ENCODE results near the gene SH3TC2.
"Not testable (repeated sequence)": the region's sequence is repeated elsewhere in the genome, so short reads cannot be mapped to it uniquely, and the experiment has no call there.

SH3TC2 gene

DNA sequence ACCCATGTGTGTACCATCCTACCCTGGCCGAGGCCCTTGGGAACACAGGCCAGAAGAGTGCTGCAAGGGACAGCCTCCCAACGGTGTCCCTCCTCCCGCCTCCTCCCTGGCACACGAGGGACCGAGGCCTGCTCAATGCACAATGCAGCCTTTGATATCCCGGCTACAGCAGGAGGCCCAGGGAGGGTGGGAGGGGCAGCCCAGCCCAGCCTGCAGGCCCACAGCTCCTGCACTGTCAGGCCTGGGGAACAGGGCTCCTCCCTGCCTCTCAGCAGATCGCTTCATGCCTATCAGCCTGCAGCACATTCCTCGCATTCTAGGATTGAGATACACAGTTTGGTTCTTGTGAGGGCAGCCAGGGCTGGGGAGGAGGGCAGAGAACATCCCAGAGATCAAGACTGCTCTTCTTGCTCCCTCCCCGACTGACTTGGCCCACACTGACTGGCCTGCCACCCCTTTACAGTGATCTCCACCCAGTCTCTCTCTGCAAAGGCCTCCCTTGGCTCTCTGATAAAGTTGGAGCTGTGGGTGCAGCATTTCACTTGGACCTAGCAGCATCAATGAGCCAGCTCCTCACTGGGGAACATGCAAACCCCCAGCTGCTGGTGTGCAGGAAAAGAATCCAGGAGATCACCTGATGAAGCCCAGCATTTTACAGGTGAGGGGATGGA is at the start of gene SH3TC2:
TSS of gene SH3TC2 (minus strand) at position 46 of the 671 bp plus-strand sequence. CDS start at position 6, 40 bp downstream.
- DNase-seq (ENCODE audit: low read depth), result no peak

GRCh38 chr5:149110406-149110805 is 47.5 kb upstream of the SH3TC2 start:
- DNase-seq (ENCODE audit: low read depth), result no peak

DNA sequence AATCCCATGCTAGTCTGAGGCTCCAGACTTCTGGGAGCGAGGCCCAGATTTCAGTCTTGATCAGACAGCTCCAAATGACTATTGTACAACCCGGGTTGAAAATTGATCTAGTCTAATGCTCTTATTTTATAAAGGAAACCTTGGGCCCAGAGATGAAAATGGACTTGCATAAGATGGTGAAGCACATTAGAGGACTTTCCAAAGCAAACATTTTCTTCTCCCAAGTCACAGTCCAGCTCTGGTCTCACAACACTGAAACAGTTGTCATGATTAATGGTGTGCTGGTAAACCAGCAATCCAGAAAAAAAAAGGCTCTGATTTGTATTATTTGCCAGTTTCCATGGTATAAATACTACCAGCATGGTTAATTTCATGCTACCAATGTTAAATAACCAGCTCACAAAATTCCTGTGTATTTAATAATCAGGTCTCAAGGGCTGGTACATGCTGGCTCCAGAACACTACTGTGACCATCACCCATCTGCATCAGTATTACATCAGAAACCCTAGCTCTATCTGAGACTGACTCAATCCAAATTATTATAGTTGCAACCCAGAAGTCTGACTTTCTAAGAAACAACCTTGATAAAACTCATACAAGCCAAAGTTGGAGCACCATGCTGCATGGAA is 45.9 kb upstream of the SH3TC2 start:
- DNase-seq (ENCODE audit: low read depth), result no peak

DNA sequence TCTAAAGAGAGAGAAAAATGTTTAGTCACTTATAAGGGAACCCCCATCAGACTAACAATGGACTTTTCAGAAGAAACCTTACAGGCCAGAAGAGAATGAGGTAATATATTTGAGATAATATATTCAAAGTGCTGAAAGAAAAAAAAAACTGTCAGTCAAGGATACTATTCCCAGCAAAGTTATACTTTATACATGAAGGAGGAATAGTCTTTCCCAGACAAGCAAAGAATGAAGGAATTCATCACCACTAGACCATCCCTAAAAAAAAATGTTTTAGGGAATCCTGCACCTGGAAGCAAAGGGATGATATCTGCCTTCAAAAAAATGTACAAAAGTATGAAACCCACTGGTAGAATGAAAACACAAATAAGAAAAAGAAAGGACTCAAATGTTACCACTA is 37.5 kb upstream of the SH3TC2 start:
- no peak for DNase-seq (ENCODE audit: low read depth)

- no peak for DNase-seq (ENCODE audit: low read depth)
Measured at GRCh38 chr5:149099920-149100319, 37.1 kb upstream of the SH3TC2 start.

DNA sequence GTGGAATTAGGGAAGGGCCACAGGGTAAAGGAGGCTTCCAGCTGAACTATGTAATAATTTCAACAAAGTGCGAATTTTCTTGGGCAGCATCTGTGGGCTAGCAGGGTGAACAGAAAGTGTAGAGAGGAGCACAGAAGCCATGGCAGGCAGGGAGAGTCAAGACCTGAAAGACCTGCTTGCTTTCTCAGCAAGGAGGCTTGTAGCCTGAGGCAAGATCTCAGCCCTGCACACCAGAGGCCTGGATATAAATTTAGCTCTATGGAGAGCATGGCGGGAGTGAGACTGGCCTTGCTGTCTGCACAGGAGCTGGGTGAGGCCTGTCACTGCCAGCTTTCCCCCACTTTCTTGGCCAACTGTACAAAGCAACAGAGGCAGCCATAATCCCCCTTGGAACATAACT is 32.1 kb upstream of the SH3TC2 start:
- DNase-seq (ENCODE audit: low read depth), result no peak

- no peak for DNase-seq (ENCODE audit: low read depth)
Measured at GRCh38 chr5:149093625-149094024, 30.8 kb upstream of the SH3TC2 start.

DNA sequence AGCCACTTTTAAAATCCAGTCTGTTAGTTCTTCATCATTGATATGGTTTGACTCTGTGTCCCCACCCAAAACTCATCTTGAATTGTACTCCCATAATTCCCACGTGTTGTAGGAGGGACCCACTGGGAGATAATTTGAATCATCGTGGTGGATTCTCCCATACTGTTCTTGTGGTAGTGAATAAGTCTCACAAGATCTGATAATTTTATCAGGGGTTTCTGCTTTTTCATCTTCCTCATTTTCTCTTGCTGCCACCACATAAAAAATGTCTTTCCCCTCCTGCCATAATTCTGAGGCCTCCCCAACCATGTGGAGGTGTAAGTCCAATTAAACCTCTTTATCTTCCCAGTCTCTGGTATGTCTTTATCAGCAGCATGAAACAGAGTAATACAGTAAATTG is 26.9 kb upstream of the SH3TC2 start:
- no peak for DNase-seq (ENCODE audit: low read depth)

DNA sequence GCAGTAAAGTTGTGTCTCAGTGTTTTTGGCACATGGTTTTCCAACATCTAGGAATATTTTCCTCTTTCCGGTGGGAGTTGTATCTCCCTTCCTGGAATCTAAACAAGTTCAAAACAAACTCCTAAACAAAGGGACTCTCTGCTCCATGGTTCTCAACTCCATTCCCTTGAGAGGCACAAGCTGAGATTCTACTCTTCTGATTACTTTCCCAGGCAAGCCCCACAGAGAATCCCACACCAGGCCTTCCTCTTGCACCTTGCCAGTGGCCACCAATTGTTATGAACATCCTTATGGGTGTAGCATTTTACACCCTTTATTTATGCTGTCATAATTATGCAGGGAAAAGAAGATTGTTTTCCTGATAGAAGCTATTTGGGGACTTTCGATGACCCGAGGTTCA is 25.8 kb upstream of the SH3TC2 start:
- DNase-seq (ENCODE audit: low read depth), result no peak

DNA sequence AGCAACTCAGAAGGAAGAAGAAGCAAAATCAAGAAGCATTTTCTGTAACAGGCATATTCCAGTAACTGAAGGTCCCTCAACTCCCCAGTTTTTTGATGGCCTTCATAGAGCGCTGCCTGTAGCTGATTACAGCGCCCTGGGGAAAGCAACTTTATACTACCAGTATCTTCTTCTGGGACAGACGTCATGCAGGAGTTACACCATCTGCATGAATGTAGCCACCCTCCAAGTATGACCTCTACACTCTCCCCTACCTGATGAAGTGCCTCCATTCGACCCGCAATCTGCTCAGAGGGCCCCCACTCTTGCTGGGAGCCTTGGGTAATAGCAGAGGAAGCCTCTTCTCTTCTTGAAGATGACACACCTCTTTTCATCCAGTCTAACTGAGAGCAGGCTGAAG is 21.0 kb upstream of the SH3TC2 start:
- DNase-seq (ENCODE audit: low read depth), result no peak

GRCh38 chr5:149082271-149082670 is 19.4 kb upstream of the SH3TC2 start:
- DNase-seq (ENCODE audit: low read depth), result no peak

DNA sequence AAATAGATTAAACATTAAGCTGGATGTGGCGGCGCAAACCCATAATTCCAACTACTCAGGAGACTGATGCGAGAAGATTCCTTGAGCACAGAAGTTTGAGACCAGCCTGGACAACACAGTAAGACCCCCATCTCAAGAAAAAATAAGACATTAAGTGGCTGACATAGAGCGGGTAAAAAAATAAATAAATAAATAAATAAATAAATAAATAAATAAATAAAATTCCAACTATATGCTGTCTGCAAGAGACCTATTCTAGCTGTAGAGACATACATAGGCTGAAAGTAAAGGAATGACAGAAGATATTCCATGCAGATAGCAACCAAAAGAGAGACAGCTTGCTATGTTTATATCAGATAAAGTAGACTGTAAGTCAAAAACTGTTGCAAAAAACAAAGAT is 17.4 kb upstream of the SH3TC2 start:
- DNase-seq (ENCODE audit: low read depth), result no peak

GRCh38 chr5:149079883-149080282 is 17.0 kb upstream of the SH3TC2 start:
- no peak for DNase-seq (ENCODE audit: low read depth)

DNA sequence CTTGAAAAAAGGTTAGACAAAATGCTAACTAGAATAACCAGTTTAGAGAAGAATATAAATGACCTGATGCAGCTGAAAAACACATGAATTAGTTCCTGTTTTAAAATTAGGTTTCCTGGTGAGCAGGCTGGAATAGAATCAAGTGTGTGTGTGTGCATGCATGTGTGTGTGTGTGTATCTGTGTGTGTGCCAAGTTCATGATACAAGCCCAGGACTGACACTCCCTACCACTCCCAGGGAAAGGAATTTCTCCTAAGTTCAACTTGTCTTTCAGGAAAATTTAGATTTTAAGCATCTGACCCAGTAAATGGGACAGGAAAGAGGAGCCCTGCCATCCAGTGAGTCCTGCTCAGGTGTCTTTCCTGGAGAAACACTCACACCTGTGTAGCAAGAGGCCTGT is 11.2 kb upstream of the SH3TC2 start:
- not testable (repeated sequence) for DNase-seq (ENCODE audit: low read depth)

DNA sequence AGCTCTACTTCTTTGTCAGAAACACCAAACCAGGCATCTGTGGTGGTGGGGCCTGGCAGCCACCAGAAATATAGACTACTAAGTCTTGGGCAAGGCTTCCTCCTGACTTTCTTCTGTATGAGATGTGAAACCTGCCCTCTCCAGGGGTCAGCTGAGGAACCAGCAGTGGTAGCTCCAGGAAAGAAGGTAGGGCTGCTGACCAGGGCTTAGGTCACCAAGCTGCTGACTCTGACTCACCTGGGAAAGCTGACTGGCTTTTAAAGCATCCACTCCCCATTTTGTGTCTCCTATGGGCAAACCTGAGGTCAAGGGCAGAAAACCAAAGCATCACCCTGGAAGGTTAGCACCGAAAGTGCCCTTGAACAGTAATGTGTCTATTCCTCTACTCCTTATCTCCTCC is 10.4 kb upstream of the SH3TC2 start:
- no peak for DNase-seq (ENCODE audit: low read depth)

GRCh38 chr5:149072791-149073190 is 9.9 kb upstream of the SH3TC2 start:
- no peak for DNase-seq (ENCODE audit: low read depth)

DNA sequence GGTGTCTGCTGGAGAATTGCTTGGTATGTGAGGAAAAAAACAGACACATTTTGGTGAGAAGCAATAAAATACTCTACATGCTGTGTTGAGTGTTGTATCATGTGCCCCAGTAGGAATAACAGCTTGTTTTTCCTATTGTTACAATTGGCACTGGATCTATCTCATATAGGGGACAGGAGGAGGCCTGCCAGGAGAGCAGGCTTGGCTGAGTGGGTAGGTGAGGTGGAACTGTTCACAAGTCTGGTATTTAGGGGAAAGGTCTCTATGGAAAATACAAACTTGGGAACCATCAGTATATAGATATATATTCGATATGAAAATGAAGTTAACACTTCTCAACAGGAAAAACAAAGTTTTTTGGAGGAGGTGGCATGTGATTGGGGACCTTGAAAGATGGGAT is 9.5 kb upstream of the SH3TC2 start:
- no peak for DNase-seq (ENCODE audit: low read depth)

DNA sequence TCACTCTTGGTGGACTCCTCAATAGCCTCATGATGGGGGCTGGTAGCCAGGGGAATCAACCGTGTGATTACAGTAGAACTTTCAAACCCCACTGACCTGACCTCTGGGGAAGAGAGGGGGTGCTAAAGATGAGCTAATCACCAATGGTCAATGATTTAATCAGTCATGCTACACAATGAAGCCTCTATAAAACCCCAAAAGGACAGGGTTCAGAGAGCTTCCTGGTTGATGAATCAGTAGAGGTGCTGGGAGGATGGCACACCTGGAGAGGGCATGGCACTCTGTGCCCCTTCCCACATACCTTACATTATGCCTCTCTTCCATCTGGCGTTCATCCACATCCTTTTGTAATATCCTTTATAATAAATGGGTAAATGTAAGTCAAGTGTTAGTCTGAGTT is 8.9 kb upstream of the SH3TC2 start:
- DNase-seq (ENCODE audit: low read depth), result no peak

DNA sequence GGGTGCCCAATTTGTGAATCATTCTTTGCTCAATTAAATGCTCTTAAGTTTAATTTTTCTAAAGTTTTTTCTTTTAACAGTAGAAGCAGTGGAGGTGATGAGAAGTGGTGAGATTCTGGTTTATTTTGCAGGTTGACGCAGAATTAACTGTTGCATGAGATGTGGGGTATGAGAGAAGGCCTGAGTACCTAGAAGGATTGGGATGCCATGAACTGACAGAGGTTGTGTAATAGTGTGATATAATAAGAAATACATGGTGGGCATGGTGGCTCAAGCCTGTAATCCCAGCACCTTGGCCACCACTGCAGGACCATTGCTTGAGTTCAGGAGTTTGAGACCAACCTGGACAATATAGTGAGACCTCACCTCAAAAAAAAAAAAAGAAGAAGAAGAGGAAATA is 8.4 kb upstream of the SH3TC2 start:
- no peak for DNase-seq (ENCODE audit: low read depth)

- DNase-seq (ENCODE audit: low read depth), result no peak
Measured at GRCh38 chr5:149069711-149070110, 6.8 kb upstream of the SH3TC2 start.

- no peak for DNase-seq (ENCODE audit: low read depth)
Measured at GRCh38 chr5:149063896-149064478, 1.1 kb upstream of the SH3TC2 start.

- DNase-seq (ENCODE audit: low read depth), result no peak
Measured at GRCh38 chr5:149062371-149063016, 368 bp downstream of the SH3TC2 start.

DNA sequence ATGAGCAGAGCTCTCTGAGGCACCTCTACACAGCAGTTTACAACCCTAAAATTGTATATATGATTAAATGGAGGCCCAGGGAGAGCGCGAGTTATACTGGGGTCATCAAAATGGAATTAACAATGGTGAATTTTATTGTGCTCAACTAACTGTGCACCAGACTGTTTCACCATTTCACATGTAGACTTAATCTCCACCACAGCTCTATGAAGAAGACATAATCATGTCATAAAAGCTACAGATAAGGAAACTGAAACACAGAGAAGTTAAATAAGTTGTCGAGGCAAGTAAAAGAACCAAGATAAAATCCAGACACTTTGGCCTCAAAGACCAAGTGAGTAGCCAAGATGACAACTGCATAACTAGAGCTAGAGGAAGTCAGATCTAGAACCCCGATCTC is 1.5 kb downstream of the SH3TC2 start:
- DNase-seq (ENCODE audit: low read depth), result no peak

All from stimulated activated CD8-positive, alpha-beta memory T cell treated with anti-CD3 and anti-CD28 coated beads, Interleukin-15, amount 100 ng/mL, for 1 hour (primary cell).